ENCODE measurements around the gene BLZF1.
"Not testable (repeated sequence)": the region's sequence is repeated elsewhere in the genome, so short reads cannot be mapped to it uniquely, and the experiment has no call there.

BLZF1 gene, protein sequence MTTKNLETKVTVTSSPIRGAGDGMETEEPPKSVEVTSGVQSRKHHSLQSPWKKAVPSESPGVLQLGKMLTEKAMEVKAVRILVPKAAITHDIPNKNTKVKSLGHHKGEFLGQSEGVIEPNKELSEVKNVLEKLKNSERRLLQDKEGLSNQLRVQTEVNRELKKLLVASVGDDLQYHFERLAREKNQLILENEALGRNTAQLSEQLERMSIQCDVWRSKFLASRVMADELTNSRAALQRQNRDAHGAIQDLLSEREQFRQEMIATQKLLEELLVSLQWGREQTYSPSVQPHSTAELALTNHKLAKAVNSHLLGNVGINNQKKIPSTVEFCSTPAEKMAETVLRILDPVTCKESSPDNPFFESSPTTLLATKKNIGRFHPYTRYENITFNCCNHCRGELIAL

DNA sequence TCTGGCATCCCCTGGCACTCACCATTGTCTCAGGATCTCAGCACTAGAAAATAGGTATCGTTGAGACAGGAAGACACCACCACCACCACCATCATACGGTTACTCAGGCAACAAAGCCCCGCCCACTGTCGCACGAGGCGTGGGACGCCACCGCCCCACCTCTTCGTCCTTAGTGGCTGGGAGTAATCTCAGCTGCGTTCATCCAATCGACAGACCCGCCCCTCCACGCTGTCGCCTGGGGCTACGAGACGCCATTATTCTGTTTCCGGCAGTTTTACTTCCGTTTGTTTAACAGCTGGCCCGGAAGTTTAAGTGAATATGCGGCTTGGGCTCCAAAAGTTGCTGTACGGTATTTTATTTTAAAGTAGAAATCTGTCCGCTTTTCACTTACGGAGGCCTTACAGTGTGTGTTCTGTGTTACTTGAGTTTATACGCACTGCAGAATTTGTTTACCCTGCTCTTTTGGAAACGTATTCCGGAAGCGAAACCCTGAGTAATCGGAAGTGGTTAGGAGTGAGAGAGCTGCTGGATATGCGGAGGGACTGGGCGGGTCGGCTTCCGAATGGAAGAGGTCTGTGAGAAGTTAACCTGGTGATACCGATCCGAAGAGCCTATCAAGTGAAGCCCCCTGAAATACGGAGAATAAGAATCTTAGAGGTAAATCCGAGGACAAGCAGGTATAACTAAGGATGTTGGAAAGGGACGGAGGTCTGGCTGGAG lies at the start of gene BLZF1, which contains the start of gene NME7:
Gene BLZF1, plus strand, starts transcription at position 510 of the 720 bp plus-strand sequence. CDS start 1,328 bp downstream, outside the sequence.
Gene NME7, minus strand, starts transcription at position 112 of the 720 bp plus-strand sequence. Its CDS starts 87 bp downstream, at position 25.
- peak; percentile 93 for DNase-seq

DNA sequence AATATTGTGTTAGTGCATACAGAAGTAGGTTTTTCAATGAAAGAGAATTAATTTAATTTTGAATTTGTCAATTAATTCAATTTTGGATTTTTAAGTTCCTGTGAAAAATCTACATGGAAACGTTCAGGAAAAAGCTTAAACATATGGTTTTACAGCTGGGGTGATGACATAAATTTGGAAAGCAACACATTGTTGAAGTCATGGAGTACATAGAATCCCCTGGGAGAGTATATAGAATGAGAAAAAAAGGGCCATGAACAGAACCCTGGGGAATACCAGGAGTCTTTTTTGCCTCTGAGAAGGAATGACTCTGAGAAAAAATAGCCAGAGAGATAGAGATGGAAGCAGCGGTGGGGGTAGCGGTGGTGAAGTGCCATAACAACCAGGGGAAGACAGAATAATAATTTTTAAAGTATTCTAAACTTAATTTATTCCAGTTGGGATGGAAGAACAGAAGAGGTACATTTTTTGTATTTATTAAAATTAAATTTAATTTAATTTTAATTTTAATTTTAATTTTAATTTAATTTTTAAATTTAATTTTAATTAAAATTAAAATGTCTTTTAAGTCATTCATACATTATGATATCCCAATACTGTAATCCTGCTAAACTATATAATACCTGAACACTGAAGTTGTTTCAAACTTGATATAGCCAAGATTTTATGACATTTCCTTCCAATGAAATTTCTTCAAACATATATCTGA lies 49.3 kb upstream of the BLZF1 start:
- no peak for DNase-seq

DNA sequence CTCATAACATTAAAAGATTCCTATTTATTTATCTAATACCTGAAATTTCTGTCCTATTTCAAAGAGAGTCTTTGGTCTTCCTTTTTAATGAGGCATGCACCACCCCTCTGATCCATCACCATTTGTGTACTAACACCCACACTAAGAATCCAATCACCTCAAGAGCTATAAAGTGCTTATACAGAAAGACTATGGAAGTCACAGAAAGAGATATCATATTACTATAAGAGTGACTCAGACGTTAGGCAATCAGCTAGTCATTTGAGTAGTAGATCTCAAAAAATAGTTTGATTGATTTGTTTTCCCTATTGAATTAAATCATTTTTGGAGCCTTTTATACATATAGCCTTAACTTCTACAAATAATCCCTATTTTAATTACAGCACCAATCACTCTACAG lies 46.5 kb upstream of the BLZF1 start:
- no peak for DNase-seq

DNA sequence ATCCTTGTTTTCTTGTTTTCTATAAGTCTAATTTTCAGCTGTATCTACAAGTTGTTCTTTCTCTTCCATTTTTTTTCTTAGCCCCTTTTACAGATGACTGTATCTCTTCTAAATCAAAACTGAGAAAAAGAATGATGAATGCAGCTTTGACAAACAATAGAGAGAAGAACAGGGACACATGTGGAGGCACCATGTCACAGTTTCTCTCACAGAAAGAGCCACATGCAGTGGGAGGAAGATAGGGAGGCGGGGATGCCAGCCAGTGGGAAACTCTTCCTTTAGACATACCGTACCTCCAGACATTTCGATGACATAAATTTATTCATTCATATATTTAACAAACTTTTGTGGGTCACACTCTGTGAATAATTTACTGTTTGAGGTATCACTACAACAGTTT lies 45.9 kb upstream of the BLZF1 start:
- DNase-seq: no peak

DNA sequence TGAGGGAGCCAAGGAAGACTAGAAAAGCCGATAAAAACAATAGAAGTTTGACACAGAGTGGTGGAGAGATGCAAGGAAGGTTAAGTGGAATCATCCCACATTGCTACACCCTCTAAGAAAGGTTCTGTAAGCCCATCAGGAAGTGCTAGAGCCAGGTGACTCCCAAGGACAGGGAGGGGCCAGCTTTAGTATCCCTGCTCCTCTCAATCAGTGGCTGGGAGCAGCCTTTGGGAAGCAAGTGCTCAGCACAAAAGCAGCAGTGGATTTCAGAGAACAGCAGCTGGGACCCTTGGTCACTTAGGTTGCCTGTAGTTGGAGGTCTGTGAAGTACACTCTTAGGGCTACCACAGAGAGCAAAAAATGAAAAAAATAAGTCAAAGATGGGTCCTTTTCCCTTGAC lies 42.9 kb upstream of the BLZF1 start:
- no peak for DNase-seq

DNA sequence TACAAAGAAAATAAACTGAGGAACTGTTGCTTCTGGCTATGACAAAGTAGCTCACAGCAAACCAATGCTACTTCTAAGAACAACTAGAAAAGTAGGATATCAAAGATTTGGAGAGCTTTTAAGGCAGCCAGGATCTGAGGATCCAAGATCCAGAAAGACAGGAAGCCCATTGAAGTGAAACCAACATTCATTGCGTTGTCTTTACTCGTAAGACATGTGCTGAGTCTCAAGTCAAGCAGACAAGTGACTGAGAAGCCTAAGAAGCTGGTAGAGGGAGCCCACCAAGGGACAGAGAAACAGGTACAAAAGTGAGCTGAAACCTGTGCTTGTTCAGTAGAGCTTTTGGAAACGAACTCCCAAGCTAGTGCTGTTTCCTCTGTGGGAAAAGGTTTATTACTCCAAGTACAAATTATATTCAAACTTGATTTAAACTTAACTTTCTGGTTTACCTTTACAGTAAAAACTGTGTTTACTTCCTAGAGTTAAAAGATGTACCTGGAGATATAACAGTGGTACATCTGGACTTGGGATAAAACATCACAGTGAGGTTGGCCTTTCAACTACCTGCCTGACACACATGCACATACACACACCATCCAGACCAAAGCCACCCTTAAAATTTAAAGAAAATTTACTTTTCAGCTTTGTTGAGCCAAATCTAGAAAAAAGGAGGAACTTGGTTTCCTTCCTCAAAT lies 41.6 kb upstream of the BLZF1 start:
- no peak for DNase-seq

DNA sequence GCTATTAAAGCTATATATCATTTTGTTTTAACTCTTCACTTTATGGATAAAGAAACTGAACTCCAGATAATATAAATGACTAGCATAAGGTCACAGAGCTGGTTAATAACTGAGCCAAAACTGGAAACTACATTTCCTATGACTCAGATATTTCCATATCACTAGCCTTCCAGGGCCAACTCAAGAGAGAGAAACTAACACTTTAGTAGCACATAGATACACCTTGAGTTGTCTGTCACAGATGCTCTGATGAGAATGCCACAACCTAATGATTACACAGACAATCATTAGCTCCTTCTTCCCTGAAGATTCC lies 41.1 kb upstream of the BLZF1 start:
- no peak for DNase-seq

GRCh38 chr1:169327875-169328274 lies 40.1 kb upstream of the BLZF1 start:
- DNase-seq: no peak

DNA sequence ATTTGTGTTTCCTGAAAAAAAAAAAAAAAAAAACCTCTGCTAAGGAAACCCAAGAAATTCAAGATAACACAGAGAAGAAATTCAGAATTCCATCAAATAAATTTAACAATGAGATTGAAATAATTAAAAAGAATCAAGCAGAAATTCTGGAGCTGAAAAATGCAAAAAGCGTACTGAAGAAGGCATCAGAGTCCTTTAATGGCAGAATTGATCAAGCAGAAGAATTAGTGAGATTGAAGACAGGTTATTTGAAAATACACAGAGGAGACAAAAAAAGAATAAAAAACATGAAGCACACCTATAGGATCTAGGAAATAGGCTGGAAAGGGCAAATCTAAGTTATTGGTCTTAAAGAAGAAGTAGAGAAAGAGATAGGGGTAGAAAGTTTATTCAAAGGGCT lies 38.6 kb upstream of the BLZF1 start:
- DNase-seq: no peak

DNA sequence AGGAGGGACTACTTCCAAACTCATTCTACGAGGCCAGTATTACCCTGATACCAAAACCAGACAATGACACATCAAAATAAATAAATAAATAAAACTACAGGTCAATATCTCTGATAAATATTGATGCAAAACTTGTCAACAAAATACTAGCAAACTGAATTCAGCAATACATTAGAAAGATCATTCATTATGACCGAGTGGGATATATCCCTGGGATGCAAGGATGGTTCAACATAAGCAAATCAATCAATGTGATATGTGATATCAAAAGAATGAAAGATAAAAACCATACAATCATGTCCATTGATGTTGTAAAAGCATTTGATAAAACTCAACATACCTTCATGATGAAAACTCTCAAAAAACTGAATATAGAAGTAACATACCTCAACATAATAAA lies 37.1 kb upstream of the BLZF1 start:
- no peak for DNase-seq

- DNase-seq: not testable (repeated sequence)
Observed at GRCh38 chr1:169334727-169335126, 33.3 kb upstream of the BLZF1 start.

- DNase-seq: not testable (repeated sequence)
Observed at GRCh38 chr1:169336947-169337715, 30.9 kb upstream of the BLZF1 start.

- DNase-seq: no peak
Observed at GRCh38 chr1:169338617-169339016, 29.4 kb upstream of the BLZF1 start.

DNA sequence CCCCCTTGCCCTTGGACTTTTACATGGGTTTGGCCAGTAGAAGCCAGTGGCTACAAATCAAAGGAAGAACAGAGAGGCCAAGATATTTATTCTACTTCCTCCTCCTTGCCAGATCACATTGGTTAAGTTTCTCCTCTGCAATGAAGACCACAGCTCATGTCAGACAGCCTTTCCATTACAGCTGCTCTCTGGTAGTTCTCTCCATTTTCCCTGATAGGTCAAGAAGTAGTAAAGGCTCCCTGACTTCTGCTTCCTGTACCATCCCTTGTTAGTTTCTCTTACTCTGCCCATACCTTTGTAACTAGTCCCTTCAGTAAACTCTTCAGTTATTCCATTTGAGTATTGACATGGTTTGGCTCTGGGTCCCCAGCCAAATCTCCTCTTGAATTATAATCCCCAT lies 28.2 kb upstream of the BLZF1 start:
- DNase-seq: no peak

- DNase-seq: no peak
Observed at GRCh38 chr1:169340882-169341281, 27.1 kb upstream of the BLZF1 start.

- not testable (repeated sequence) for DNase-seq
Observed at GRCh38 chr1:169342096-169342495, 25.9 kb upstream of the BLZF1 start.

DNA sequence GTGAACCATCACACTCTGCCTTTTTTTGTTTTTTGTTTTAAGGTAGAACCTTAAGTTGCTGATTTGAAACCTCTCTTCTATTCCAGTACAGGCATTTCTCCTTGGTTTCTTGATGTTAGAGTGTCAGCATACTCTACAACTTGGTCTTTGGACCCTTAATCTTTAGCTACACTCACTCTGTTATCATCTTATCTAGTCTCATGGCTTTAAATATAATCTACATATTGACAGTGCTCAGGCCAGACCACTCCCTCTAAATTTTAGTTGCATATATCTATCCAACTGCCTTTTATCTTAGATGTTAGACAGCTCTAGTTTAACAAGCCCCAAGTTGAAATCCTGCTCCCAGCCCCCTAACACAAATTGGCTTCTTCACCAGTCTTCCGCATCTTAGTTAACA lies 22.5 kb upstream of the BLZF1 start:
- DNase-seq: no peak

GRCh38 chr1:169346036-169346589 lies 21.9 kb upstream of the BLZF1 start:
- DNase-seq: no peak

- no peak for DNase-seq
Observed at GRCh38 chr1:169347688-169348382, 20.2 kb upstream of the BLZF1 start.

DNA sequence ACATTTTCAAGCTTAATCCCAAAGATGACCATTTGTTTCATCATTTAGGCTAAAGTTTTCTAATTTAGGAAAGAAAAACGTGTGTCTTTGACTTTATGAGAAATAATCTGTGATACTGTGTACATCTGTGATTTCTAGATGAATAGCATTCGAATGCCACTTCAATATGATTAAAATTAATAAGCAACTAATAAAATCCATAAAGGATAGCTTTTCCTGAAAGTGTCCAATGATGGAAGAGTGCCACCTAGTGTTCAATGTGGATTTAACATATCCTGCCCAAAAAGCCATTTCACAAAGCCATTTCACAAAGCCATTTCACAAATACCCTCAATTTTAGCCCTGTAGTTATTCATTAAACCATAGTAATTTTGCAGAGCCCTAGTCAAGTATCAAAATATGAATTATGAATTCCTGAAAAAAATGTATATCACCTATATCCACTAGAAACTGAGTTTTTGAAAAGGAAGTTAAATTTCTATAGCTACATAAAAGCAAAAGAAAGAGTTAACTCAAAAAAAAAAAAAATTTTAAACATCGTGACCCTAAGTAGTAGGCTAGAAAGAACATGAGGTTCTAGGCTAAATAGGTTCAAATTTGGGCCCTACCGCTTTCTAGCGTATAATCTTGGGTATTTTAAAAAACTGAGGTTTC lies 19.5 kb upstream of the BLZF1 start:
- peak; percentile 18 for DNase-seq

DNA sequence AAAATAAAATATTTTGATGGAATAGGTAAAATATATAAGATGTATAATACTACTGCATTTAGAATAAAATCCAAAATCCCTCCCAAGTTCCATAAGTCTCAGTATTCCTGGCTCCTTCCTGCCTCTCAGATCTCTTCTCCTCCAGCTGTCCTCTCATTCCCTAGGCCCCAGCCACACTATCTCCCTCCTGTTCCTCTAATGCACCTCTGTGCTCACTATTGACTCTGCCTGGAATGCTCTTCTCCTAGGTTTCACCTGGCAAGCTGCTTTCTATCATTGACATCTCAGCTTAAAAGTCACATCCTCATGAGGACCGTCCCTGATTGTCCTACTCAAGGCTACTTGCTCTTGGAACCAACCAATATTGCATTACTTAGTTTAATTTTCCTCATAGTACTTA lies 7.6 kb upstream of the BLZF1 start:
- DNase-seq: no peak

Measured in SHP77 treated with DMSO at 0.1 percent for 48 hours (cell line).